H1 (cell line): ENCODE measurements around the gene TSPEAR.

ENCODE experiments used
- BRCA1 ChIP-seq: IDR thresholded peaks from 2 replicates; pipeline ENCODE4 v1.6.1; 2012; ENCODE audit warnings: low read depth, low read length, improper control_type of control experiment
- CEBPB ChIP-seq: IDR thresholded peaks from 2 replicates; pipeline ENCODE4 v1.6.1; 2012; ENCODE audit warnings: low read depth, low read length
- CHD2 ChIP-seq: IDR thresholded peaks from 2 replicates; pipeline ENCODE4 v1.6.1; 2012; ENCODE audit warnings: low read length, improper control_type of control experiment
- EP300 ChIP-seq, 2 experiments: IDR thresholded peaks; 1 replicate in 1 of 2; 2 replicates in 1 of 2; pipeline ENCODE4 v1.6.1; 2011 to 2012; ENCODE audit warnings: low read depth in 2 of 2, low read length in 2 of 2, mild to moderate bottlenecking in 2 of 2, borderline replicate concordance in 1 of 2, inconsistent platforms in 1 of 2, moderate library complexity in 1 of 2
- JUN ChIP-seq: IDR thresholded peaks from 2 replicates; pipeline ENCODE4 v1.6.1; 2011; ENCODE audit warnings: low read depth, mild to moderate bottlenecking, improper control_type of control experiment, low read length
- MAFK ChIP-seq: IDR thresholded peaks from 2 replicates; pipeline ENCODE4 v1.6.1; 2012; ENCODE audit warnings: low read depth, mild to moderate bottlenecking, improper control_type of control experiment, low read length
- POLR2A ChIP-seq, 2 experiments: IDR thresholded peaks; 1 replicate in 1 of 2; 2 replicates in 1 of 2; pipeline ENCODE4 v1.6.1; 2011; ENCODE audit warnings: low read depth in 2 of 2, low read length in 2 of 2, mild to moderate bottlenecking in 2 of 2; ENCODE audit errors: control extremely low read depth in 1 of 2
- POLR2AphosphoS5 ChIP-seq: IDR thresholded peaks from 2 replicates; pipeline ENCODE4 v1.6.1; 2011; ENCODE audit warnings: low read depth, low read length
- RAD21 ChIP-seq, 2 experiments: IDR thresholded peaks in 1 of 2; conservative IDR thresholded peaks in 1 of 2; 2 replicates each; pipeline ENCODE4 v1.6.1; 2011; ENCODE audit warnings: low read depth in 2 of 2, low read length in 2 of 2, improper control_type of control experiment in 1 of 2, inconsistent platforms in 1 of 2, mild to moderate bottlenecking in 1 of 2, moderate library complexity in 1 of 2
- SUZ12 ChIP-seq: fragments of 200-600 bp; sonication (generic); IDR thresholded peaks from 2 replicates; pipeline ENCODE4 v1.6.1; 2012; ENCODE audit warnings: mild to moderate bottlenecking, inconsistent platforms, low read length, moderate library complexity, mixed read lengths
- TF ChIP-seq, protein P1 (sequence below), 3 experiments: IDR thresholded peaks; 1 replicate in 2 of 3; 2 replicates in 1 of 3; pipeline versions ENCODE4 v1.5.1 to v1.6.1; 2011; ENCODE audit warnings: low read length in 3 of 3, mild to moderate bottlenecking in 3 of 3, inconsistent platforms in 2 of 3, low read depth in 1 of 3, moderate library complexity in 1 of 3; ENCODE audit not compliant: insufficient read depth in 1 of 3; ENCODE audit errors: control extremely low read depth in 1 of 3
- TF ChIP-seq, protein P2 (sequence below): IDR thresholded peaks from 2 replicates; pipeline ENCODE4 v1.6.1; 2012; ENCODE audit warnings: inconsistent platforms
- TF ChIP-seq, protein P3 (sequence below): IDR thresholded peaks from 2 replicates; pipeline ENCODE4 v1.6.1; 2011; ENCODE audit warnings: low read length, improper control_type of control experiment

DNA sequence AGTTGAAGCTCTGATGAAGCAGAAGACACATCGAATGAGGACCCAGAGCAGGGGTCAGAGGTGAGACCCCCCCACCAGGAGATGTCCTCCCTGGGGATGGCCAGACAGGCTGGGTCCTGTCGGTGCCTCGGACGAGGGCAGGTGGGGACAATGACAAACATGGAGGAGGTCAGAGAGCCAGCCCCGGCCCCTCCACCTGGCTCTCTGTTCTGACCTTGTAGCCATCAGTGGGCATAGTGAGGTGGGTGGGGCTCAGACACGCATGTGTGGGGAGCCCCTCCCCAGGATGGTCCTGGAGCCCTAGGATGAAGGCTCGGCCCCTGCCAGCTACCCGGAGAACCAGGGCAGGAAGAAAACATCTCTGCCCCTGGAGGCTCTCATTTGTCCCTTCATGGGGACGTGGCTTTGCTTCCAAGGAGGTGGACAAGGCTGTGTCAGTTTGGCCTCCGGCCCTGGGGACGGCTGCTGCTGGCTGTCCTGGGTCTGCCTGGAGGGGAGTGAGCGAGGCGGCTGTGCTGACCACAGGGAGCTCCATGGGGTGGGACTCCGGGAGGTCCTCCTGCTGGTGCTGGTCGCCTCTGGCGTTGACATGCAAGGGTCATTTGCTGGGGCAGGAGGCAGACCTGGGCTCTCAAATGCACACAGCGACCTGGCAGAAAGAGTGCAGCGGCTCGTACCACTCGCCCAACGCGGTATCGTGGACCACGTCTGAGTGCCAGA lies 121.6 kb downstream of the TSPEAR start:
- TF ChIP-seq, protein P1, sequence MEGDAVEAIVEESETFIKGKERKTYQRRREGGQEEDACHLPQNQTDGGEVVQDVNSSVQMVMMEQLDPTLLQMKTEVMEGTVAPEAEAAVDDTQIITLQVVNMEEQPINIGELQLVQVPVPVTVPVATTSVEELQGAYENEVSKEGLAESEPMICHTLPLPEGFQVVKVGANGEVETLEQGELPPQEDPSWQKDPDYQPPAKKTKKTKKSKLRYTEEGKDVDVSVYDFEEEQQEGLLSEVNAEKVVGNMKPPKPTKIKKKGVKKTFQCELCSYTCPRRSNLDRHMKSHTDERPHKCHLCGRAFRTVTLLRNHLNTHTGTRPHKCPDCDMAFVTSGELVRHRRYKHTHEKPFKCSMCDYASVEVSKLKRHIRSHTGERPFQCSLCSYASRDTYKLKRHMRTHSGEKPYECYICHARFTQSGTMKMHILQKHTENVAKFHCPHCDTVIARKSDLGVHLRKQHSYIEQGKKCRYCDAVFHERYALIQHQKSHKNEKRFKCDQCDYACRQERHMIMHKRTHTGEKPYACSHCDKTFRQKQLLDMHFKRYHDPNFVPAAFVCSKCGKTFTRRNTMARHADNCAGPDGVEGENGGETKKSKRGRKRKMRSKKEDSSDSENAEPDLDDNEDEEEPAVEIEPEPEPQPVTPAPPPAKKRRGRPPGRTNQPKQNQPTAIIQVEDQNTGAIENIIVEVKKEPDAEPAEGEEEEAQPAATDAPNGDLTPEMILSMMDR (IDR thresholded peaks at IDR 0.05; ENCODE audit: control extremely low read depth in 1 of 3, insufficient read depth in 1 of 3, low read depth in 1 of 3, low read length in 3 of 3) = no peak
- TF ChIP-seq POLR2AphosphoS5 (no peak), CEBPB (no peak), CHD2 (no peak), RAD21 (IDR thresholded peaks at IDR 0.05 in 1 of 2, conservative IDR thresholded peaks at IDR 0.05 in 1 of 2; ENCODE audit: low read depth in 2 of 2, low read length in 2 of 2) (no peak), POLR2A (IDR thresholded peaks at IDR 0.05; ENCODE audit: control extremely low read depth in 1 of 2, low read depth in 2 of 2, low read length in 2 of 2) (no peak), BRCA1 (no peak), EP300 (IDR thresholded peaks at IDR 0.05; ENCODE audit: borderline replicate concordance in 1 of 2, low read depth in 2 of 2, low read length in 2 of 2) (no peak), MAFK (no peak), JUN (no peak), SUZ12 (no peak)
- TF ChIP-seq, protein P2, sequence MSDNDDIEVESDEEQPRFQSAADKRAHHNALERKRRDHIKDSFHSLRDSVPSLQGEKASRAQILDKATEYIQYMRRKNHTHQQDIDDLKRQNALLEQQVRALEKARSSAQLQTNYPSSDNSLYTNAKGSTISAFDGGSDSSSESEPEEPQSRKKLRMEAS = no peak
- TF ChIP-seq, protein P3, sequence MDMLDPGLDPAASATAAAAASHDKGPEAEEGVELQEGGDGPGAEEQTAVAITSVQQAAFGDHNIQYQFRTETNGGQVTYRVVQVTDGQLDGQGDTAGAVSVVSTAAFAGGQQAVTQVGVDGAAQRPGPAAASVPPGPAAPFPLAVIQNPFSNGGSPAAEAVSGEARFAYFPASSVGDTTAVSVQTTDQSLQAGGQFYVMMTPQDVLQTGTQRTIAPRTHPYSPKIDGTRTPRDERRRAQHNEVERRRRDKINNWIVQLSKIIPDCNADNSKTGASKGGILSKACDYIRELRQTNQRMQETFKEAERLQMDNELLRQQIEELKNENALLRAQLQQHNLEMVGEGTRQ = no peak
